GM21723 (cell line): ENCODE data around the gene DSG2.

ENCODE experiments used
- ATAC-seq: cut with Tn5 transposase; IDR thresholded peaks from one replicate; pipeline ENCODE4 v1.9.1; 2021; ENCODE audit warnings: mild to moderate bottlenecking, moderate library complexity; ENCODE audit not compliant: unreplicated experiment

The DSG2 gene

DNA sequence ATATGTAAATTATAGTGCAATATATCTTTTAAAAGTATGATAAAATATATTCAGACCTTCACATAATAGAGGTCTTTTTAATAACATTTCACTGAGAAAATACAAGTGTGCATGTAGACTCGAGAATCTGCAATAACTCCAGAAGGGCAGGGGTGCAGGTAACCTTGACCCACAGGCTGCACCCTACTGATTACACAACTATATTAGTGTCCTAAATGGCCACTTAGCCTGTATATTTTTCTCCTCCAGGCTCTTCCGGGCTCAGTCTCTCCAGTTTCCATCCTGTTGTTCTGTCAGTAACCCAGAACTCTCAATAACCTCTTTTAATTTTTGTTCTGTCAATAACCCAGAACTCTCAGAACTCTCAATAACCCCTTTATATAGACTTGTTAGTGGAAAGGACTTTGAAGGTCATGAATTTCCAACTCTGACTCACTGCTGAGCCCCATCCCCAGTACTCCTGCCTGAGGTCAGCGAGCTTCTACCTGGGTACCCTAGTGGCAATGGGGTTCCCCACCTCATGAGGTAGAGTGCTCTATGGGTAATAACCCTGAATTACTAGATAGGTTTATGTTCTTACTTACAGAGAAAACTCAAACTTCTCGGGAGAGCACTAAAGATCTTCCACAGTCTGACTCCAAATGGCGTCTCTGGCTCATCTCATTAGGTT lies 85.3 kb downstream of the DSG2 start:
- ATAC-seq = no peak

DNA sequence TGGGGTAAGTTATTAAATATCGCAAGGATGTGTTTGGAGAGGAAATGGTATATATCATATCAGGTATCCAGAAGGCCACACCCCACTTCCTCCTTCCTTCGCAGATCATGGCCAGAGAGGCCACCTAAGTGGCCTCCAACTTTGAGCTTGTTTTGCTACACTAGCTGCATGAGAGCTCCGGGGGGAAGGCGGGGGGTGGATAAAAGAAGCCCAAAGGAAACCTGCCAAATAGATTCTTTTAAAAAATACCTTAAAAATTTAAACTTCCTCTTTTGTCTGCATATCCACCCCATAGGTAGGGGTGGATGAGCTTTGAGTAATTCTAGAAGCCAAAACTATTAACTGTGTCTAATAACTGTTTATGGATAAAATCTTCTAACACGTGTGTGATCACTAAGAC lies 88.0 kb downstream of the DSG2 start:
- ATAC-seq = no peak

DNA sequence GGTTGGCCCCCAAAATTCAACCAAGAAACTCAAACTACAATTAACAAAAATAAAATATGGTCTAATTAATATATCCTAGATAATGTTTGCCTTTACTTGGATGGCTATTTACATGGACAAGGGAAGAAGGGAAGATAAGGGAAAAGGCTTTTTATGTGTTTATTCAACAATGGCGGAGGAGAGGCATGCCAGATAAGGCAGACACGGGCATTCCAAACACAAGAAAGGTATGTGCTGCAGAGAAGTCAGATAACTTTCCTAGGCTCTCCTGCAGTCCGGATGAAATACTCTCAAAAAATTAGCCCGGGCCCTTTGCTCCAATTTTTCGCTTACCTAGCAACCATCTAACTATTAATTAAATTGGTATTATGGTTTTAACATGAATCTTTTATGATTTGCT lies 88.6 kb downstream of the DSG2 start:
- ATAC-seq = no peak

DNA sequence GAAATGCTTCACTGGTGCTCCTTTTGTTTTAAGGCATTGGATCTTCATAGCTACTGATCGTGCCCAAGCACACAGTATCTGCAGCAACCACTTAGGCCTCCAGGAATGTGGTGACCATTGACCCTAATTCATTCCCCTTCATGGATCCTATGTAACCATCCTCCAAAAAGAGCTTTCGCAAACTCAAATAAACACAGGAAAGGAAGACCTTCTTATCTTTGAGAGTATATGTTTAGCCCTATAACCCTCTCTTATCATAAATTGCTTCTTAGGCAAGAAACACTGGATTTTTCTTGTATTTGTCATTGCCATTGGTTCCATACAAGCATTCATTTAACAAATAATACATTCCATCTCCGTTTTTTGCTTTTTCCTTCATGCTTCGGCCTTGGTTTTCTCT lies 89.6 kb downstream of the DSG2 start:
- ATAC-seq = no peak

DNA sequence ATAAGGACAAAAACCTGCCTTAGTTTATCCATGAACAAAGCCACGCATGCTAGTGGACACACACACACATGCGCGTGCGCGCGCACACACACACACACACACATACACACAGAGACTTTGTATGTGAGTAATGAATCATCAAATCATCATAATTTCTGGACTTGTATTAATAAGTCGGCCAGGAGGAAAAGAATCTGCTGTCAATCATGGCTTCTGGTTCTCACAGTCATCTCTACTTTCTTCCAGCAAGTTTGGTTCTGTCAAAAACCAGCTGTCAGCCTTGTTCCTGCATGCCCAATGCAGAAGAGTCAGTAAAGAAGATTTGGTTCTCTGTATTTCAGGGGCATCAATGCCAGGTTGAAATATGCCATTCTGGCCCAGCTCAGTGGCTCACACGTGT lies 92.6 kb downstream of the DSG2 start:
- no peak for ATAC-seq

DNA sequence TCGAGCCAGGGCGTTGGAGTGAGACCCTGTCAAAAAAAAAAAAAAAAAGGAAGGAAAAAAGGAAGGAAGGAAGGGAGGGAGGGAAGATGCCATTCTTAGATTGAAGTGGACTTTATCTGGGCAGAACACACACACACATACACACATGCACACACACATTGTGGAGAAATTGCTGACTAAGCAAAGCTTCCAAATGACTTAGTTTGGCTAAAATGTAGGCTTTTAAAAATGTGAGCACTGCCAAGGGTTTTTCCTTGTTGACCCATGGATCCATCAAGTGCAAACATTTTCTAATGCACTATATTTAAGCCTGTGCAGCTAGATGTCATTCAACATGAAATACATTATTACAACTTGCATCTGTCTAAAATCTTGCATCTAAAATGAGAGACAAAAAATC lies 93.1 kb downstream of the DSG2 start:
- no peak for ATAC-seq

DNA sequence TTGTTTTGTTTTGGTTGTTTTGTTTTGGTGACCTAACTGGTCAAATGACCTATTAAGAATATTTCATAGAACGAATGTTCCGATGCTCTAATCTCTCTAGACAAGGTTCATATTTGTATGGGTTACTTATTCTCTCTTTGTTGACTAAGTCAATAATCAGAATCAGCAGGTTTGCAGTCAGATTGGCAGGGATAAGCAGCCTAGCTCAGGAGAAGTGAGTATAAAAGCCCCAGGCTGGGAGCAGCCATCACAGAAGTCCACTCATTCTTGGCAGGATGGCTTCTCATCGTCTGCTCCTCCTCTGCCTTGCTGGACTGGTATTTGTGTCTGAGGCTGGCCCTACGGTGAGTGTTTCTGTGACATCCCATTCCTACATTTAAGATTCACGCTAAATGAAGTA lies 93.7 kb downstream of the DSG2 start, which contains the start of gene TTR:
TTR (plus strand) TSS at position 250 of the 400 bp plus-strand sequence; CDS start at position 276, 26 bp downstream.
- no peak for ATAC-seq

DNA sequence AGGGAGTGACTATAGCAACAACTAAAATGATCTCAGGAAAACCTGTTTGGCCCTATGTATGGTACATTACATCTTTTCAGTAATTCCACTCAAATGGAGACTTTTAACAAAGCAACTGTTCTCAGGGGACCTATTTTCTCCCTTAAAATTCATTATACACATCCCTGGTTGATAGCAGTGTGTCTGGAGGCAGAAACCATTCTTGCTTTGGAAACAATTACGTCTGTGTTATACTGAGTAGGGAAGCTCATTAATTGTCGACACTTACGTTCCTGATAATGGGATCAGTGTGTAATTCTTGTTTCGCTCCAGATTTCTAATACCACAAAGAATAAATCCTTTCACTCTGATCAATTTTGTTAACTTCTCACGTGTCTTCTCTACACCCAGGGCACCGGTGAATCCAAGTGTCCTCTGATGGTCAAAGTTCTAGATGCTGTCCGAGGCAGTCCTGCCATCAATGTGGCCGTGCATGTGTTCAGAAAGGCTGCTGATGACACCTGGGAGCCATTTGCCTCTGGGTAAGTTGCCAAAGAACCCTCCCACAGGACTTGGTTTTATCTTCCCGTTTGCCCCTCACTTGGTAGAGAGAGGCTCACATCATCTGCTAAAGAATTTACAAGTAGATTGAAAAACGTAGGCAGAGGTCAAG lies 94.7 kb downstream of the DSG2 start:
- ATAC-seq = no peak

DNA sequence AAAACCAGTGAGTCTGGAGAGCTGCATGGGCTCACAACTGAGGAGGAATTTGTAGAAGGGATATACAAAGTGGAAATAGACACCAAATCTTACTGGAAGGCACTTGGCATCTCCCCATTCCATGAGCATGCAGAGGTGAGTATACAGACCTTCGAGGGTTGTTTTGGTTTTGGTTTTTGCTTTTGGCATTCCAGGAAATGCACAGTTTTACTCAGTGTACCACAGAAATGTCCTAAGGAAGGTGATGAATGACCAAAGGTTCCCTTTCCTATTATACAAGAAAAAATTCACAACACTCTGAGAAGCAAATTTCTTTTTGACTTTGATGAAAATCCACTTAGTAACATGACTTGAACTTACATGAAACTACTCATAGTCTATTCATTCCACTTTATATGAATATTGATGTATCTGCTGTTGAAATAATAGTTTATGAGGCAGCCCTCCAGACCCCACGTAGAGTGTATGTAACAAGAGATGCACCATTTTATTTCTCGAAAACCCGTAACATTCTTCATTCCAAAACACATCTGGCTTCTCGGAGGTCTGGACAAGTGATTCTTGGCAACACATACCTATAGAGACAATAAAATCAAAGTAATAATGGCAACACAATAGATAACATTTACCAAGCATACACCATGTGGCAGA lies 97.3 kb downstream of the DSG2 start:
- no peak for ATAC-seq

DNA sequence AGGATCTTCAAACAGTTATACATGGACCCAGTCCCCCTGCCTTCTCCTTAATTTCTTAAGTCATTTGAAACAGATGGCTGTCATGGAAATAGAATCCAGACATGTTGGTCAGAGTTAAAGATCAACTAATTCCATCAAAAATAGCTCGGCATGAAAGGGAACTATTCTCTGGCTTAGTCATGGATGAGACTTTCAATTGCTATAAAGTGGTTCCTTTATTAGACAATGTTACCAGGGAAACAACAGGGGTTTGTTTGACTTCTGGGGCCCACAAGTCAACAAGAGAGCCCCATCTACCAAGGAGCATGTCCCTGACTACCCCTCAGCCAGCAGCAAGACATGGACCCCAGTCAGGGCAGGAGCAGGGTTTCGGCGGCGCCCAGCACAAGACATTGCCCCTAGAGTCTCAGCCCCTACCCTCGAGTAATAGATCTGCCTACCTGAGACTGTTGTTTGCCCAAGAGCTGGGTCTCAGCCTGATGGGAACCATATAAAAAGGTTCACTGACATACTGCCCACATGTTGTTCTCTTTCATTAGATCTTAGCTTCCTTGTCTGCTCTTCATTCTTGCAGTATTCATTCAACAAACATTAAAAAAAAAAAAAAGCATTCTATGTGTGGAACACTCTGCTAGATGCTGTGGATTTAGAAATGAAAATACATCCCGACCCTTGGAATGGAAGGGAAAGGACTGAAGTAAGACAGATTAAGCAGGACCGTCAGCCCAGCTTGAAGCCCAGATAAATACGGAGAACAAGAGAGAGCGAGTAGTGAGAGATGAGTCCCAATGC lies 98.3 kb downstream of the DSG2 start:
- ATAC-seq = no peak

DNA sequence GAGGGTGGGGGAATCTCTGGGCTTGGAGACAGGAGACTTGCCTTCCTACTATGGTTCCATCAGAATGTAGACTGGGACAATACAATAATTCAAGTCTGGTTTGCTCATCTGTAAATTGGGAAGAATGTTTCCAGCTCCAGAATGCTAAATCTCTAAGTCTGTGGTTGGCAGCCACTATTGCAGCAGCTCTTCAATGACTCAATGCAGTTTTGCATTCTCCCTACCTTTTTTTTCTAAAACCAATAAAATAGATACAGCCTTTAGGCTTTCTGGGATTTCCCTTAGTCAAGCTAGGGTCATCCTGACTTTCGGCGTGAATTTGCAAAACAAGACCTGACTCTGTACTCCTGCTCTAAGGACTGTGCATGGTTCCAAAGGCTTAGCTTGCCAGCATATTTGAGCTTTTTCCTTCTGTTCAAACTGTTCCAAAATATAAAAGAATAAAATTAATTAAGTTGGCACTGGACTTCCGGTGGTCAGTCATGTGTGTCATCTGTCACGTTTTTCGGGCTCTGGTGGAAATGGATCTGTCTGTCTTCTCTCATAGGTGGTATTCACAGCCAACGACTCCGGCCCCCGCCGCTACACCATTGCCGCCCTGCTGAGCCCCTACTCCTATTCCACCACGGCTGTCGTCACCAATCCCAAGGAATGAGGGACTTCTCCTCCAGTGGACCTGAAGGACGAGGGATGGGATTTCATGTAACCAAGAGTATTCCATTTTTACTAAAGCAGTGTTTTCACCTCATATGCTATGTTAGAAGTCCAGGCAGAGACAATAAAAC lies 100.2 kb downstream of the DSG2 start:
- ATAC-seq = no peak
